Activated CD4-positive, CD25-positive, alpha-beta regulatory T cell (primary cell): ENCODE data around the gene GNAZ.

Experiments
- DNase-seq, 4 experiments: peaks; one replicate each; lab custom pipeline; 2025; lab: John Stamatoyannopoulos, UW

The GNAZ gene

DNA sequence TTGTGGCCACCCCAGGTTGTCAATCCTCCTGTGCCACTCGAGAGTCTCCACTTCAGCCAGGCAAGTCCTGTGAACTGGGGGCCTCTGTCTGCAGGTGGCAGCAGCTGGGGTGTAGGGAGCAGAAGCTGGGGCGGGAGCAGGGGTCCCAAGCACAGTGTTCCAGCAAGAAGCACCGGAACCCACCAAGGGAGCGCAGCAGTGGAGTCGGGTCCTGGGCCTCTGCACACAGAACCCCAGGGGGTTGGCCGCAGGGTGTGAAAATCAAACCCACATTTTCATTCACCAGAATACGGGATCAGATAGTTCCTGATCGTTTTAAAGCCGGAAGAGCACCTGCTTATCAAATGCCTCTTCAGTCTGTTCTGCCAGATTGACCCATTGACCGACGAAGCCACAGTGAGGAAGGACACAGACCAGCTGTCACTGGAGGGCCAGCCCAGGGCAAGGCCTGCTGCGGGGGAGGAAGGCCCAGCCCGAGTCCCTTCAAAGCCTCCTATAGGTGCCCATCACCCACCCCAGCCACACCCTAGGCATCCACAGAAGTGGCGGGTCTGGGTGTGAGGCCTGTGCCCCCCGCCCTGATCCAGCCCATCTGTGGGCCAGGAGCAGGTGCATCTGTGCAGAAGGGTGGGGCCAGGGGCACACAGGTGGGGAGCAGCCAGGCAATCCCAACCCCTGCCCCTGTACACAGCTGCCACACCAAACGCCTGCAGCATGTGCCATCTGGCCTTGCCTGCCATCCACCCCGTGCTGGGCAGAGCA lies 37.3 kb downstream of the GNAZ start:
- no peak for DNase-seq

DNA sequence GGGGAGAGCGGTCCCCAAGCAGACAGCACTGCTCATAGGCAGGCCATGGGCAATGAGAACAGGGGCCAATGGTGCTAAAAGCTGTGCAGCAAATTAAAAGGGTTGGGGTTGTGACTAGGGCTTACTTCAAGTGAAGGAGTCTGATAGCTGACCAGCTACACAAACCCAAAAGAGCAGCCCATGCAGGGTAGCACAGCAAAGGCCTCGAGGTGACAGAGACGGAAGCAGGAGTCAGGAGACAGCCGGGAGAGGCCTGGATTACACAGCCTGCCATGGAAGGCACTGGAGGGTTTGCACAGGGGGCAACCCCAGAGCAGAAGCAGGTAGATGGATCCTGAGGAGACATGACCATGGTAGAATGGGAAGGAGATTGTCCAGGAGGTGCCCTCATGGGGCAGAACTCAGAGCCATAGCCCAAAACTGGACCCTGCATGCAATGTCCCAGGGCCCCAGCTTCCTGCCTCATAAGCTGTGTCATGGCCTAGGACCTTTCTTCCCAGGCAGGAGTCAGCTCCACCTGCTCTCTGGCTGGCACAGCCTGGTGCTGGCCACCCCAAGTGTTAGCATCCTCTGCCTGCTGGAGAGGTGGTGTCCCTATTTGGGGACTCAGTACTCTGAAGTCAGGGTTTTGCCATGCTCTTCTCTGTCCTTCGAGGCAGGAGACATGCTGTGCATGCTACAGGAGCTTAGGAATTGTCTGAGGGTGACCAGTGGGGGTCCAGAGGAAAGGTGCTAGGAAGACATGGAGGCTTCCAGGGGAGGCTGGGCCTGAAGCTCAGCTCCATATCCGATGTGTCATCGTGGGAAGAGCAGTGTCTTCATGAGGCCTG lies 38.1 kb downstream of the GNAZ start:
- DNase-seq: no peak

DNA sequence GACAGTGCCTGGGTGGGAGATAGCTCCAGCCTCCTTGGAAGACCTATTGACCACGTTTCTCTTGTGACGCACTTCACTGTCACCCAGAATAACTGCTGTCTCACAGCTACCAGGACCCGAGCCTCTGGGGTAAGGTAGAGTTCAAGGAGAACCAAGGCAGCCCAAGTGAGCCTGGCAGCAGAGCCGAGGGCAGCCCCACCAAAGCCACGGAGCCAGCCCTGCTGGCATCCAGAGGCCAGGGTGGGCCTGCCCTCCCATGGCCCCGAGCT lies 38.7 kb downstream of the GNAZ start:
- no peak for DNase-seq

DNA sequence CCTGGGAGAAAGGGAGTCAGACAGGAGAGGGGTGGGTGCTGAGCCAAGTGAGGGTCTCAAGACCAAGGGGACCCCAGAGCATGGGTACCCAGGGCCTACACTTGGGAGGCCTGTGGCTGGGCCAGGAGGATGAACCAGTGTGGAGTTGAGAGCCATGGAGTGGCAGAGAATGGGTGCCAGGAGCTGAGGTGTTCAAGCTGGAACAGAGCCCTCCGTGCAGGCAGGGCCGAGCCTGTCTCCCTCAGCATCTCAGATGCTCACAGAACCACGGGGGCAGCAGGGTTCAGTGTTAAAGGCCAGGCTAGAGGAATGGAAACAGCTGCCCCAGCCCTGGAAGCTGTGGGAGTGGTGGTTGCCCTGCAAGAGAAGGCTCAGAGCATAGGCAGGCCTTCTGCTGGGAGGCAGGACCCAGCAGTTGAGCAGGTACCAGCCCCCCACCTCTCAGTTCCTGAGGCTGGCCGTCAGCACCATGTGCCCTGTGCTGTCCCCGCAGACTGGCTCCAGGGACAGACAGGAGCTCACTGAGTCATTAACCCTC lies 39.2 kb downstream of the GNAZ start:
- no peak for DNase-seq

DNA sequence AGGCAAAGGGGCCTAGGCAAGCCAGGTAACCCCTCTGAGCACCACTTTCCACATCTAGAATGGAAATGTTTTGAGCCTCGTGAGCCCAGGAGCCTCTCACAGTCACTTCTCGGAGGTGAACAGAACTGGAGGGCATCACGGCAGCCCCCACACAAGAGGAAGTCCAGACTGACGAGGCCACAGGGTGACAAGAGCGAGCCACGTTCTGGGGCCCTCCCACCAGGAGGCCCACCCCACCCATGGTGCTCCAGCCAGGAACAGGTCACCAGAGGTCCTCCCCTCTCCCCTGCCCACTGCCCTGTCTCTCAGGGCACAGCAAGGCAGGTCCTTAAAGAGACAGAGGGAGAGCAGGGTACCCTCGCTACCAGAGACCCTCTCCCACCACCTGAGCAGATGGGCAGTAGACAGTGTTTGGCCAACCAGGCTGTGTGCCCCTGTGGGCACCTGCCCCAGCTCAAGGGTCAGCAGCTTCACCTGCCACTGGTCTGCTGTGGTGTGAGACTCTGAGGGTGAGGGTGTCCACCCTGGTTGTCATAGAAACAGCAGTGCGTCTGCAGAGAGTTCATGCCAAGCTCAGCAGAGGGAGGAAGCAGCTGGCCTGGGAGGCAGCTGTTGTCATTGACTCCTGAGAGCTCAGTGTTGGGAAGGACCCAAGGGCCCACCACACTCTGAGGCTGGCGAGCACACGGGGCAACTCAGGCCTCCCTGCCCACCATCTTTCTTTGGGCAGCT lies 40.0 kb downstream of the GNAZ start:
- no peak for DNase-seq

DNA sequence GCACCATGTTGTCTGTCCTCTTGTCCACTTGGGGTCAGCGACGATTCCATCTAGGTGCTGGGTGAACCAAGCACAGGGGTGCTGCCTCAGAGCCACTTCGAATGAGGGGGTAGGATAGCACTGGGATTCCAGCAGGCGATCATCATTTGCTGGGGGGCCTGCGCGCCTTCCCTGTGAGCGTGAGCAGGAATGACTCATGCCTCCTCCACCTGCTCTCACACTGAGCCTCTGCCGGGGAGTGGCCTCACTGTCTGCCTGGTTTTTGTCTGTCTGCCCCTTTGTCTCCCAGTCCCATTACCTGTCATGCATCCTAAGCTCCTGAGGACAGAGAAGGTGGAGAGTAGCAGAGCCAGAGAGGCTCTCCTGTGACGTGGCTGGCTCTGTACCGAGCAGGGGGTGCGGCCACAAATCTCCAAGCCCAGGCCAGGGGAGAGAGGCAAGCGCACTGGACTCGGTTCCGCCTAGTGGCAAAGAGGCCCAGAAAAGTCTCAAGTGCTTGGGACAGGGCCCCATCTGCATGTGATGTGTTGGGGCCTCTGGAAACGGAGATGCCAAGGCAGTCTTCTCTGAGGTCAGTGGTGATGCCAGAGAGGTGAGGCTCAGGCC lies 40.7 kb downstream of the GNAZ start:
- no peak for DNase-seq

DNA sequence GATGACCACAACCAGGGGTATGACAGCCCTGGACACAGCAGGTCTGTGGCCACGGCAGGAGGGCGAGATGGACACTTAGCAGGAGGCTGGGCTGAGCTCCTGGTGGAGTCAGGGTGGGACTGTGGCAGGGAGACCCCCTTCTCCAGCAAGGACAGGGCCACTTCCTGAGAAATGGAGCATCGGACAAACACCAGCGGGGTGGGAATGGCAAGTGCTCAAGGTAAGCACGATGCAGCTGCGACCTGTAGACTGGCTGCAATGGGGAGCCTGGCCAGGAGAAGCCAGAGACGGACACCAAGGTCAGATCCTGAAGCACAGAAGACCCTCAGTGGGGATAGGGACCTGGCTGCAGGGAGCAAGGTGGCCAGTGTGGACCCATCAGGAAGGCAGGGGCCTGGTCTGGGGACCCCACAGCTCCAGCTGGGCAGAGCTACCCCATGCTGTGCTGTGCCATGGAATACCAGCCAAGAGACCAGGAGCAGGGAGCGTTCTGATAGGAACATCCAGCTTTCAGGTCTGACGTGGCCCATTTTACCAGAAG lies 42.2 kb downstream of the GNAZ start:
- no peak for DNase-seq

DNA sequence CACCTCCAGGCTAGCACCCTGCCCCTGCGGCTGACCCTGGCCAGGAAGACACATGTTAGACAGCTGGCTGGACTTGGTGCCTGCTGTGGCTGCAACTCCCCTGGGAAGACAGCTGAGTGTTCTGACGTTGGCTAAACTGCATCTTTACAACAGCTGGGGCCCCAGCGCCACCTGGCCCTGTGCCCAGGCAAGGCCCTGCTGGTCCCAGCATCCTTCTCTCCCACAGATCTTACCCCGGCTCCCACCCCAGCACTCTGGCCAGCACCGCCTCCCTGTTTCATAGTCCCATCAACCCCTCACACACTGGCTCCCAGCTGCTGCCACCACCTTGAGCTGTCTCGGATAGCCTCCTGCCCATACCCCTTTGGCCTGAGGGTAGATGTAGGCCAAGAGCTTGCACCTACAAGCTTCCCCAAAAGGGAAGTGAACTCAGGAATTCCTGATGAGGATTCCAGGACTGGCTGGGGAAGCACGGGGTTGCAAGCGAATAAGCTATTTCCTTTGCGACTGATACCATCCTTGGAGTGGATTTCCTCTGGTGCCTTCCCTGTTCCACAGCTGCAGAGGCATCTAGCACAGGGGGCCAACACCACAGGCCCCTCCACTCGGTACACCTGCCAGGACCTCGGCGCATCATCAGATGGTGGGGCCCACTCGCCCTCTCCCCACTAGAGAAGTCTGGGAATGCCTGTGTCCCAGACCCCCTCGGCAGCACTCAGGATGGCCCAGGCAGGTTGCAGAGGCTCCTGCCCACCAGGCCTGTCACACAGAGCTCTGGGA lies 42.9 kb downstream of the GNAZ start:
- DNase-seq: no peak

DNA sequence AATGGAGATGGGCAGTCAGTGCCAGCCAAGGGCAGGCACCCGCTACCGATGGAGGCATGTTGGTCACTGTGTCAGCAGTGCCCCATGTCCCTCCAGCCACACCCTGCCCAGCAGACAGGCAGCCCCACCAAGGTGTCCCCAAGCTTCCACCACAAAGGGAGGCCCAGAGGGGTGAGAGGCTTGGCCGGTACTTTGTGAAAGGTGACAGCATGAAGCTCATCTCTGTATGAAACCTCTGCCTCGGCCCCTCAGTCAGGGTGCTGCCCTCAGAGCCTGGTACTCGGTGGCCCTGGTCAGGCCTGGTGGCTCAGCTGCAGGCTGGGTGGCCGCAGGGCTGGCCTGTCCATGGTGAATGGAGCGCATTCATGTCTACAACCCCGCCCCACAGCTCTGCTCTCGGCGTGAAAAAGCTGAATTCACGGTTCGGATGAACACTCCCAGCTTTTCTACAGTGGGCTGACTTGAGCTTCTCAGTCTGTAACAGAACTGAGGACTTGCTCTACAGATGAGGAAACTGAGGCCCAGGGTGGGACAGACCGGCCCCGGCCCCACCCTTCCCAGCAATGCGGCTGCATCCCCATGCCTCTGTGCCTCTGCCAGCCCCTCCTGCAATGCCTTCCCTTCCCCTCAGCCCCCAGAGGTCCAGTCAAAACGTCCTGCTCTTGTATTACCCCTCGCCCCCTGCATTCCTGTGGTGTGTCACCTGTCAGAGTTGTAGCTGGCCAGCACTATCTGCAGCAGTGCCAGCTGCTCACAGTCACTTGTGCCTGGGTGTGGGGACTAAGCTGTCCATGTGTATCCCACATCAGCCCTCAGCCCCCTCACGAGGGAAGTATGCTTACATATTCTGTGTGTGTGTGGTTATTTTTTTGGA lies 43.8 kb downstream of the GNAZ start:
- DNase-seq: no peak

DNA sequence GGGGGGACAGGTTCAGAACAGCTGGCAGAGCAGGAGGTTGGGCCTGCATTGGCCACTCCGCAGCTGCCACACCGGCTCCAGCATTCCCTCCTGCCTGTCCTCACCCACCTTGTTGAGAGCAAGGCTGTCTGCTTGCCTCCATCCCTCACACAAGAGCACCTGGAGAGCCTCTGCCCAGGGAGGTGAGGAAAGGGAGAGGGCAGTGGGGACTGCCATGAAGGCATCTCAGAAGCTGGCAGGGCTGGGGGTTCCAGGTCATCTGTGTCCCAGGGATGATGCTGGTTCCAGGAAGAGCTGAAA lies 44.4 kb downstream of the GNAZ start:
- DNase-seq: no peak

DNA sequence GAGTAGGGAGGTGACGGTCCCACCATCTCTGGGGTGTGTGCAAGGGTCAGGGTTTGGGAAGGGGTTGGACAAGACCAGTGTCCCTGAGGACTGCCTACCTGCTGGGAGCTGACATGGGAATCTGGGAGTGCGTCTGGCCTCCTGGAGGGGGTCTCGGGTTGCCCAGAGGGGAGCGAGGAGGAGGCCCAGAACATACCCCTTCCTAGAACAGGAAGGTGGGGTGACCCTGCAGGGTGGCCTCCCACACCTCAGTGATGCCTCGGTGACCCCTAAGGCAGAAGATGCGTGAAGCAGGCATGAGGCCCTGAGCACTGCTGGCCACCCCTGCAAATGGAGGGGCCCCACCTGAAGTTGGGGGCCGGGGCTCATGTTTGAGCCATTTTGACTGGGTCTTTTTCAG lies 45.0 kb downstream of the GNAZ start:
- DNase-seq: no peak

DNA sequence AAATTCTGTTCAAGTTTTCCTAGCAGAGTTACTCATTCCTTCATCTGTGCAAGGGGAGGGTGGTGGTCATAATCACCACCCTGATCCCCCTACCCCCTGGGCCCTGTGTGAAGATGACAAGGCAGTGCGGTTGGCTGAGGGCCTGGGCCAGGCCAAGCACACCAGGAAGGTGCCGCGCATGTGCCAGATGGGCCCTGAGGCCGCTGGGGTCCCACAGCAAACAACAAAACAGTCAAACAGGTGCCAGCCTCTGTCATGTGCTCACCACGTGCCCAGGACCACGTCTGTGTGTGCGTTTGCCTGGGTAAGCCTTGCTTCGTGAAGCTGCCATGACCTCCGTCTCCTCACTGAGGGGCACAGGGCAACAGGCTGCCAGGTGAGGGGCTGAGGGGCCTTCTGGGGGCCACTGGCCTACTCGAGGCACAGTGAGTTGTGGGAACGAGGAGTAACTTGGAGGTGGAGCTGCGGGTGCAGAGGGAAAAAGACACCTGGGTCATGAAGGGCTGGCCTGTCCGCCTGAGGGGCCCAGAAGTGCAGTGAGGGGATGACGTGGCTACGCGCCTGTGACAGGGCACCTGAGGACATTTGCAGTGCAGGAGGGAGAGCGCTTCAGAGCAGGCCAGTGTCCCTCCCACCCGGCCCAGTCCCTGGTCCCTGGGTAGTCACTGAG lies 45.6 kb downstream of the GNAZ start:
- no peak for DNase-seq

DNA sequence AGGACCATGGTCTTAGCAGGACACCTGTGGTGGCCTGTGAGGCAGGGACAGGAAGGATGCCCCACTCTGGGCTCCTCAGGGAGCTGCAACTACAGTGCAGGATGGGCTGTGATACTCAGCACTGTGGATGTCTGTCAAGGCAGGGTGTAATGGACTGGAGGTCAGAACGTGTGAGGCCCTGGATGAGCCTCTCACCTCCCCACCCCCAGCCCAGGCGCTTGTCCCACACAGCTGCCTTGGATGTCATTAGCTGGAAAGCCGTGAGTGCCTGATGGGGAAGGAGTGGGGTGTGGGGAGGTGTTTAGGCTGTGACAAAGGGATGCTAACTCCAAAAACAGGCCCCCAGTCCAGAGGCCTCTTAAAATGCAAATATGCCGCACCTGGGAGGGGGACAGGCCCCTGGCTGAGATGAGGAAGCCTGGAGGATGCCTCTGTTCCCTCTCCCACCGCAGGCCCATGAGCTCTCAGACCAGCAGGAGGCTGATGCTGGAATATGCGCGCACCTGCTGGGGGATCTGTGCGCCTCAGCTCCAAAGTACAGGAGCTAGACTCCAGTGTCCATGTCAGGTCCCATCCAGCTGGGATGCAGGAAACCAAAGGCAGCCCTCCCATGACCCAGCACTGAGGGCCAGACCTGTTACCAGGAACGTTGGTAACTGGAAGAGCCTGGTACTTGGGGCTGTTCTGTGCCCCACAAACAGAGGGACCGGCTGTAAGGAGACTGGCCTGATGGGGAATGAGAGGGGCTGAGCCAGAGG lies 46.4 kb downstream of the GNAZ start:
- no peak for DNase-seq

DNA sequence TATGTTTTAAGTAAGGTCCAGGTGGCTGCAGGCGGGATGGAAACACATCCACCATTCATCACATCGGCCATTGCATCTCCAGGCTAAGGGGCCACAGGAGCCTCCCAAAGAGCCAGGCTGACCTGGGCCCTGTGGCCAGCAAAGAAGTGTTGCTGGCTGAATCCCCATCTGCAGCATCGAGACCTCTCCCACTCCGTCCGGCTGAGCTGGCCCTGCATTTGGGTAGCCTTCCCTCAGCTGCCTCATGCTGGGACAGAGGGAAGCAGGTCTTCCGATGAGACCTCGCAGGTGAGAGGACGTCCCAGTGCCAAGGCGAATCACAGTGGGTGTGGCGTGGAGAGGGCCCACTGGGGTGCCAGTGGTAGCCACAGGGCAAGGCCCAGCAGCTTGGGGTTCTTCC lies 47.0 kb downstream of the GNAZ start:
- no peak for DNase-seq

DNA sequence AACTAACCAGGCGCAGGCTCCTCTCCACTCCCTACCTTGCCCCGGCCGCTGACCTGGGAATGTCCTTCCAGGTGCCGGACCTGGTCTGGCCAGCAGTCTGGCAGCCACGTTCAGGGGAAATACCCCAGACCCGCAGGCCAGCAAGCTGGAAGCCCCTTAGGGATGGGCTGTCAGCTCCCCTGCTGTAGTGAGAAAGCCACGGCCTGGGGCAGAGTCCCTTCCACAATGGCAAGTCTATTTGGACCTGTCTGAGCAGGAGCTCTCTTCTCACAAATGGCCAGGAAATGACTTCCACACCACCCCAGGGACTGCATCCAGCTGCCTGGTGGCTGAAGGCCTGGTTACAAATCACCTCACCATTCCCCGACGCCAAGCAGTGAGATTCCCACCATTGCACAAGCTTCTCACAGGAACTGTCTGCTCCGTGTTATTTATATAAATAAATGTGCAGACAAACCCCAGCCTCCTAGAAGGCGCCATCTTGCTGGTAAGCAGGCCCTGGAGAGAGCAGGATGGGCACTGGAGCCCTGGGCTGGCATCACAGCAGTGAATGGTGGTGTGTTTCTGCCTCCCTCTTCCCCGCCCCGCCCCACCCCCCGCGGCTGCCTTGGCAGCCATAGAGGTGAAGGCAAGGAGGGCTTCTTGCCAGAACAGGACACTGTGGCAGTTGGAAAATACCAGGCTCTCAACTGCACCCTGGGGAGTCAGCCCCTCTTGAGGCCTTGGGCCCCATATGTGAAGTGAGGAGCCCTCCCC lies 47.8 kb downstream of the GNAZ start:
- DNase-seq: no peak

DNA sequence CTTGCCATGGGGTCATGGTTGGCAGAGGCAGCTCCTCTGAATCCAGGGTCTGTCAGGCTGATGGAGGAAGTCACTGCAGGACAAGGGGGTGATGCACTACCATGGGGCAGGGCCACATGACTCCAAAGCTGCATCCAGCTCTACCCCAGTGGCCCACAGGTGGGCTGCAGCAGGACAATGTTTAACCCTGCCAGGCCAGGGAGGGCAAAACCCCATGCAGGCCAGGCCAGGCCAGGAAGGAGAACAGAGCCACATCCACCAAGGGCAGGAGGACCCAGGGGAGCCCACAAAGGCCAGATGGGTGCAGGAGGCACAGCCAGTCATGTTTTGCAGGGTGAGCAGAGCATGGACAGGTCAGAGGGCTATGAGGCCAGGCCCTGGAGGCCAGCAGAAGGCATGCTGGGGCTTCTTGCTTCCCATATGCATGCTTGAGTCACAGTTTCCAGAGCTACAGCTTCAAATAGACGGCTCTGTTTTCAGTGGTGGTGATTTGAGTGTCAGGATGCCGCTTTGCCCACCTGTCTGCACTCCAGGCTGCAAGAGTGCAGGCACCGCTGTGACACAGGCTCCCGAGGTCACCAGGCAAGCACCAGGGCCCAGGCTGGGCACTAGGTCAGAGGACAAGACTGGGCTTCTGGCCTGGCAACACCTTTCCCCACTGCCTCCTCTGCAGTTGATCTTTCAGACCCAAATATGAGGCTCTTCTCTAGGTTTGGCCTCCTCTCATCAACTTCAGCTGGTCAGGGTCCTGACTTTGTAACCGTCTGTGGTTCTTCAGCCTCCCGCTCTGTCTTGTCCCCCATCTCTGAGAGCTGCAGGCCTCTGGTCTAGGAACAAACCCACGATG lies 48.6 kb downstream of the GNAZ start:
- no peak for DNase-seq
